GM19193 (cell line): ENCODE measurements around the gene TRIM31.

Experiments used
- POLR2A ChIP-seq: IDR thresholded peaks from 4 replicates; pipeline ENCODE4 v1.6.1; 2011; ENCODE audit not compliant: insufficient read depth, insufficient read length; ENCODE audit errors: extremely low read depth

Gene TRIM31

DNA sequence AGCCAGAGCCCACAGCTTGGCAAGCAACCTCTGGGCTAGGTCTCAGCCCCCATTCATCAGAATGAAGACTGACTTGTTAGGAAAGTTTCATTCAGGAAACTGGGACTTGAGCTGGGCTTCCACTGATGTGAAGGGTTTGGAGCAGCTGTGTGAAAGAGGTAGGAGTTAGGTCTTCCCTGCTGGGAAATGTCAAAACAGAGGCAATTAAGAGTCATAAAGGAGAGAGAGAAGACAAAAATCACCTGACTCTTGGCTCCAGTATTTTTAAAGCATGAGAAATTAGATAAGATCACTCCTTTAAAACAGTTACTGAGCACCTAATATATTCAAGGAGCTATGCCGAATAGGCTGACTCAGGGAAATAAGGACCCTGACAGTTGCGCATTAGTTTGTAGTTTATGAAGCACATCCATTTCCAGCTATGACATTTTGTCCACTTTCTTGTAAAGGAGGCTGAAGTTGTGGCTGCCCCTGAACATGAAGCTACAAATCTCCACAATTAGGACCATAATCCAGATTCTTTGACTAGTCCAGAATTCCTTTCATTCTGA, 19.1 kb upstream of the TRIM31 start:
- TF ChIP-seq POLR2A: no peak

DNA sequence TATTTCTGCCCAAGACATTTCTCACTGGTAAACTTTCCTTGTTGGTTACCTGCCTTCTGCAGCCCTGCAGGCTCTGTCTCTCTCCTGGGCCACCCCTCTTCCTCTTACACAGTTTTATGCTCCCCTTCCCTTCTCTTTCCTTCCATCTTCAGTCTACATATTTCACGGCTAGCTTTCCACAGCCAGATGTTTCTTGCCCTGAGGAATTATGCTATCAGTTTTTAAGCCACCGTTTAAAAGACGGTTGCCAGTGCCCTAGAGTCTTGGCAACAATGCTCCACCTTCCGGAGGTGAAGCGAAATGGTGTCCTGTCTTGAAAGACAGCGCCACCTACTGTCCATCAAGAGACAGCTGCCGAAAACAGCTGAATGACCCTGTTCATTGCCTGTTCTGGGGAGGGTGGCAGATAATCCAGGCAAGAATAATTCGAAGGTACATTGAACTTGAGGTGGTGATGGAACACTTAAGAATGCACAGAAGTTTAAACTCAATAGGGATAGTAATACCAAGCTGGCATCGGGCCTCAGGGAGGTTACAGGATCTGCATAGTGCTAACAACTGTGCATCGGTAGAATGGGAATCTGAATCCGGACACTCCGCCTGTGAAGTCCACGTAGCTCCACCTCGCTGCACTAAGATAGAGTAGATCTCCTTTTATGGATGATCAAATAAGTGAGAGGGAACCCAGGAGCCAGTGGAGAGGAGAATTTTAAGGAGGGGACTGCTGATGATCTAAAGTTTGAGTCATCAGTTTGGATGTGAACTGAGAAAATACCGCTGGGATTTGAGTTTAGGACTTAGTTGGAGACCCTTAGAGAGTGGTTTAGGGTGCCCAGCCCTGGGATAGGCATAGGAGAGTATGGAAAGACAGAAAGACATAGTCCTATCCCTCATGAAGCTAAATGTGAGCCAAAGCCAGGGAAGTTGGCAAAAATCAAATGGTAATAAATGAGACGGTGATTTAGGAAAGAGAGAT, 18.3 kb upstream of the TRIM31 start:
- TF ChIP-seq POLR2A: no peak

DNA sequence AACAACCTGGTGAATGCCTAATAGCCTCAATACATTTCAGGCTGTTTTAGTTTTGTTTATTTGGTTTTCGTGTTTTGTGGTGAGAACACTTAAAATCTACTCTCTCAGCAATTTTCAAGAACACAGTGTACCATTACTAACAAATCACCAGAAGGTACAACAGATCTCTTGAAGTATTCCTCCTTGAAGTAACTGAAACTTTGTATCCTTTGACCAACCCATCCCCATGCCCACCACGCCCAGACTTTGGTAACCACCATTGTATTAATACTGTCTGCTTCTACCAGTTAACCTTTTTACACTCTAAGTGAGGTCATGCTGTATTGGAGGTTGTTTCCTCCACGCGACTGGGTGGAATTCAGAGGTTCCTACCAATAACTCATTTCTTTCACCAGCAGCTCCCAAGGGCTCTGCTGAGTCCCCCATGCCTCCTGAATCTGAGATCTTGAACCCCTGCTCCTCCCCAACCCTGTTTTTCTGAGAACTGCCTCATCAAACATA, 17.3 kb upstream of the TRIM31 start:
- TF ChIP-seq POLR2A: no peak

DNA sequence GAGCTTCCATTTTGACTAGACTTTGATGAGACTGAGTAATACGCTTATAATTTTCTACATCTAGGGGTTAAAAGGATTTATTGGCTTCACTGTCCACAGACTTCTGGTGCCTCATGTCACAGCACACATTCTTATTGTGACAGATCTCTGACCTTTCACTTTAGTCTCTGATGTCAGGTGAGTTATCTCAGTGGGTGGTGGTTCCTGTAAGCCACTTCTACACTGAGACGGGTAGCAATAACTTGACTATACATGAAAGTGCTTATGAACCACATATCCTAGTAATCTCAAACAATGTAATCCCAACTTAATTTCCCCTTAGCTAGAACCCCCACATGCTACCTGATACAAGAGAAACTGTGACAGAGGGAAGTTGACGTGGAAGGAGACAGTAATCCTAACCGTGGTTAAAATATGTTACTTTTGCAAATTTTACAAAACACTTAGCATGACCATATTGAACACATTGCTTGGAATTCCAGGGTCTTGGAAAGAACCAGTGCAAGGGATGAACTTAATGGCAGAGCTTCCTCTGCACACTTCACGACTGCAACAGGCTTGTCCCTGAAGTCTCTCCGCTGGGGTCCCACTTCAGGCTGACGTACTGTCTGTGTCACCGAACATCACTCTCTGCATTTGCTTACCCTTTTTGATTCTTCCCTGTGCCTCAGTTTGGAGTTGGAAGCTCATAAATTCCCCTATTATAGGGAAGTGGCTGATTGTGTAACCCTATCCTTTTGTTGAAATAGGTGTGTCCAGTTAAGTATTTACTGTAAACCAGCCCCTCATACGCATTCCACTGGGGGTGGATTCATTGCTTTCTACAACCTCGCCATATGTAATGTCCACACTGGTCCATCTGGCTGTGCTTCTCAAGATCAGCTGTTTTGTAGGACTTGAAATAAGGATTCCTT, 16.6 kb upstream of the TRIM31 start:
- TF ChIP-seq POLR2A: no peak

DNA sequence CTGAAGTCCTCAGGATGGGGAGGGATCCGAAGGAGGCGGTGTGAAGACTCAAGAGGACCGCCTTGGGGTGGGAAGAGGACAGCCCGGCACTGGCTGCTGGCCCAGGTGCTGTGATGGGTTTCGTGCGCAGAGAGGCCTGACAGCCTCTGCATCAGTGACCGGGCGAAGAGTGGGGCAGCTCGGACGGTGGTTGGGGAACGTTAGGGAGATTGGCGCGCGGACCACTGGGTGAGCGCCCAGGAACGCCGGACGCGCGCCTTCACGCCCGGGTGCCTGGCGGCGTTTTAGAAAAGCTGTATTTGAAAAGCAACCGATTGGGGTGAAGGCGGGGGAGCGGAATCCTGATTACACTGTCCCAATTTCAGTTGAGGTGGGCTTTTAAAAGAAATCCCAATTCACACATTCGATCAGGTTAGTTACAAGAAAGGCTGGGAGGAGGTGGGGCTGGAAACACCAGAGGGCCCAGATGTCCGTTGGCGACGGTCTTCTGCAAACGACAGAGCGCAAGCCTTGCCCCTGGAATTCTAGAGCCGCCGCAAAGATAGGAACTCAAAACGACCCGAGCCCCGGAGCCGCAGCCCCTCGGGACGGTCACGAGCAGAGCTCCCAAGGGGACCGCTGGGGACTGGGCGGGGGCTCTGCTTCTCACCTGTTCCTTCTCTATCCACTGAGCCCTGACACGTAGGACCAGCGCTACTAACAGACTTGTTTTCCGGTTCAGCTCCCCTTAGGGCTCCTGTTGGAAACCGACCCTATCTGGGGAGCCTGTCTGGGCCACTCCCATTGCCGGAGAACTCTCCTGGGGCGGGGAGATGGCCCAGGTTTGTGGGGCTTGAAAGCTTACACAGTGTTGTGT, 14.6 kb upstream of the TRIM31 start:
- TF ChIP-seq POLR2A: no peak

DNA sequence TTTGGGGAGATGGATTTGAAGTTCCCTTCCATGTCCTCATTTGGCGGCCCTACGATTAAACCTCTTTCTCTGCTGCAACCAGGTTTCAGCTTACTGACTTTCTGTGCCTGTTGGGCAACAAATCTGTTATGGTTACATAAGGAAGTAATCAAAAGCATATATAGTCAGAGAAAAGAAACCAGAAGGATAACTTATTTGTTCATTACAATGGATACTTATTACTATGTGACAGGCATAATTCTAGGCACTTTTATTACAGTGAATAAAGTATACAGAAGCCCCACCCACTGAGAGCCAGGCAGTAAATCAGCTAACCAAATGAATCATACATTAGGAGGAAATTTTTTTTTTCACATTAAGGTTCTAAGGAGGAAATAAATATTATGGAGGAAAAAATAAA, 9.6 kb upstream of the TRIM31 start:
- TF ChIP-seq POLR2A: no peak

DNA sequence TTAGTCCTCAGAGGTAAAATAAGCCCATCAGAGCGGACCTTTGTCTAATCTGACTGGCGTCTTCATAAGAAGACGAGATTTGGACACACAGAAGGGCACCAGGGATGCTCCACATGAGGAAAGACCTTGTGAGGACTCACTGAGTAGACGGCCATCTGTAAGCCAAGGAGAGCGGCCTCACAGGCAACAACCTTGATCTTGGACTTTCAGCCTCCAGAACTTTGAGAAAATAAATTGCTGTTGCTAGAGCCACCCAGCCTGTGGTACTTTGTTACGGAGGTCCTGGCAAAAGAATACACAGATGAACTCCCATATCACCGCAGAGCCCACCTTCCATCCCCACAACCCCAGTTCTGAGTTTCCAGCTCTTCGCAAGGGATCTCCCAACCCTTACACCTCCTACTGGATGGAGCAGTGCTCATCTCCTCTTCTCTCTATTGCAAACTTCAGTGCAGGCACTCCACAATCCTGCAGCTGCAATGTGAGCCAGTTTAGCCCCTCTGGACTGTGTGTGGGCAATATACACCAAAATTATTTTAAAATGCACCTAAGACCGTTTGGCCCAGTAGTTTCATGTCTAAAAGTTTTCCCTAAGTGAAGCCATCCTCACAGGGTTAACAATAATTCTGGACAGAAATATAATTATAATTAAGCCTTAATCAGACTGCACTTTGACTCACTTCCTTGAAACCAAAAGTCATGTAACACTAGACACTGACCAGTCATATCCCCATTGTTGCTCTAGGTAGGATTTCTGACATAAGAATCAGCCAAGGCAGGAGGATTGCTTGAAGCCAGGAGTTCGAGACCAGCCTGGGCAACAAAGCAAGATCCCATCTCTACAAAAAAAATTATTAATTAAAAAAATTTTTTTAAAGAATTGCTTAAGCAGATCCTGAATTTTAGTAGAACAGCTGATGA, 8.8 kb upstream of the TRIM31 start:
- no peak for TF ChIP-seq POLR2A

DNA sequence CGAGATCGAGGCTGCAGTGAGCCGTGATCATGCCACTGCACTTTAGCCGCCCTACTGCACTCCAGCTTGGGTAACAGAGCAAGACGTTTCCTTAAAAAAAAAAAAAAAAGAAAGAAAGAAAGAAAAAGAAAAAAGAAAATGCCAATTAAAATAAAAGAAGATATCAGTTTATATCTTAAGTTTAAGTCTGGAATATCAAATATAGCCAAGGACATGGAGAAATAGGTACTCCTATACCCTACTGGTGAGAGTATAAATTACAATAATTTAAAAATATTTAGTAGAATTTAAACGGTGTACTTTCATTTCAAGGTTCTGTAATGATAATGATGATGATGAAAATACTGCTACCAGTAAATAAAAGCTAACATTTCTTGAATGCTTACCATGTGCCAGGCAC, 3.8 kb upstream of the TRIM31 start:
- no peak for TF ChIP-seq POLR2A

DNA sequence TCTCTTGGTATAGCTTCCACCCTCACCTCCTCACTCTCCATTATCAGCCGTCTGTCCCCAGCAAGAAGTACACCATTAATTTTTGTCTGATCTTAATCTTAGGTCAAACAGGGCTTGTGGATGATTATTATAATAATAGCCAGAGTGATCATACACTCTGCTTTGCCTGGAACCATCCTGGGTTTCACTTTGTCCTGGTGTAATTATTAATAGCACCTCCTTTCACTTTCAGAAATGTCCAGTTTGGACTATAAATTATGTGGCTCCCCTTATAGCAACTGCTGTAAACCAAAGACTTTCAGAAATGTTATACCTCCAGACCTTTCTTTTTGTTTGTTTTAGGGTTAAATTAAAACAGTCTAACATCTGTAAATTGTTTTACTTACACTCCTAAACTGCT, 951 bp upstream of the TRIM31 start:
- TF ChIP-seq POLR2A: no peak

DNA sequence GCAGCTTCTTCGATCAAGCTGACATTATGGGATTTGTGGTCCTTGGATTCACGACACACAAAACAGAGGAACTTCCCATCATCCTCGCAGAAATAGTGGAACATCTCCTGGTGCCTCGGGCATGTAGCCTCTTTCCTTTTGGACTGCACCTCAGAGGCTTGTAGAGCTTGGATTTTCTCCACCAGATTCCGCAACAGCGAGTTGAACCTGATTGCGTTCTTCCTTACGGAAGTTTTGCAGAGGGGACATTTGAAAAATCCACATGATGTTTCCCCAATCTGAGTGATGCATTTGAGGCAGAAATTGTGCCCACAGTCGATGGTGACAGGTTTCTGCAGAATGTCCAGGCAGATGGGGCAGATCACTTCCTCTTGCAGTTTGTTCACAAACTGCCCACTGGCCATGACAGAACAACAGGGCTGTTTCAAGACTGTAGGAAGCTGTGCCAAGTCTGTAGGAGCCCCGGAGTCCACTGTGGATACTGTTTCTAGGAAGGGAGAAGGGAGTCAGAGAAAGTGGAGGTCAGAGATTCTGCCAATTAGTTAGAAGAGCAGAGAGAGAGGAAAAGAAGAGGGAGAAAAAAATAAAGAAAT, 392 bp downstream of the TRIM31 start:
- TF ChIP-seq POLR2A: no peak

DNA sequence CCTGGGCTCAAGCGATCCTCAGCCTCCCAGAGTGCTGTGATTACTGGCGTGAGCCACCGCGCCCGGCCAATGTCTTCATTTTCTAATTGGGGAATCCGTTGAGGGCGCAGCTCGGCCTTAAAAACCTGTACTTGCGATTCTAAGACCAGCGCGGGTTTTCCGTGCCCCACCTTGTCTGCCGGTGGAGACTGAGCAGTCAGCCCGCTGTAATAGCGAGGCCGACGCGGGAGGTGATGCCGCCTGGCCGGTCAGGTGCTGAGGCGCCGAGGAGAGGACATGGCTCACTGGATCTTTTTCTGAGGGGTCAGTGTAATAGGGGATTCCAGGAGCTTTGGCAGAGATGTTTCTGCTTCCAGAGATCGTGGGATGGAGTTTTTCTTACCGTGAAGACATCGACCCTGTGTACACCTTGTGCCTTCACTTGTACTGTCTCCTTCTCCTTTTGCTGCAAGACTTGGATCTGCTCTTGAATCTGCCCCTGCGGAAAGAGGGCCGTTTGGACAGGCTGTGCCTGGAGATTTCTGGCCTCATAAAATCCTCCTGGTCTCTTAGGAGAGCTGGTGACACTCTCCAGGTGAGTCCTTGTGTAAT, 1.5 kb downstream of the TRIM31 start:
- TF ChIP-seq POLR2A: no peak

DNA sequence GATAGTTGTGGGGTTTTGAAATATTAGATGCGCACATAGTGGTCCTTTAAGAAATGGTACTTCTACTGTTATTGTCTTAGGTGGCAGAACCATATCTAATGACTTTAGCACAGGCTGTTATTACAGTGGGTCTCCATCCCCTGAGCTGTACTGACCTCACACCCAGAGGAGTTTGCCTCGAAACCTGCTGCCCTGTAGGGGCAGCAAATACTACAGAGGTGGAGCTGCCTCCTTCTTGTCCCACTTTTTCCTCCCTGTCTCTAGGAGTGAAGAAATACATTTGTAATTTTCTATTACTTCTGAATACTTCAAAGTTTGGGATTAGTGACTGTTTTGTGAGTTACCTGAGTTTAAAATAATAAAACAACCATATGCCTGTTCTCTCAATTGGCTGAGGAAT, 8.2 kb downstream of the TRIM31 start:
- no peak for TF ChIP-seq POLR2A

DNA sequence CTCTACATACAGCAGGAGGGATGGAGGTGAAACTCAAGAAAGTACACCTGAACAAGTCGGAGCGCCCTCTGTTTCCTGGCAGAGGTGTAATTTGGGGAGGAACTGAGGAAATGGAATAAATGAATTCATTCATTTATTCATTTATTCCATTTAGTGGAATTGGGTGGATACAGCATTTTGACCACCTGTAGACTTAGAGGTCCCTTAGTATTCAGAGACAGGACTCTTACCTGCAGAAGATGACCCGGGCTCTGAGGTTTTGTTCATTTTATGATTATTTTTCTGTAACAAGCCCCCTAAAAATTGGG, 9.1 kb downstream of the TRIM31 start:
- TF ChIP-seq POLR2A: no peak
